ENCODE data around the gene CXCL13.

CXCL13 gene

GRCh38 chr4:77576351-77576750 lies 29.3 kb upstream of the CXCL13 start:
- TF ChIP-seq CTCF (IDR thresholded peaks at IDR 0.05; ENCODE audit: control extremely low read depth, extremely low read depth, low read depth, missing control alignments): no peak
- CTCF ChIA-PET: interaction anchor here (1.0 to 2.8 kb wide), 7 partner anchors 9 to 111 kb away, joined by 3 to 14 read pairs (median 6); no protein-coding TSS in a partner anchor
- POLR2A ChIA-PET: no interaction called here
- no peak for DNase-seq (ENCODE audit: extremely low spot score)

GRCh38 chr4:77578145-77578544 lies 27.5 kb upstream of the CXCL13 start:
- ChIA-PET POLR2A (no interaction called here), CTCF (interaction anchor here (0.8 to 2.8 kb wide), 8 partner anchors 9 to 212 kb away, joined by 3 to 14 read pairs (median 6); no protein-coding TSS in a partner anchor)
- no peak for DNase-seq (ENCODE audit: extremely low spot score)
- no peak for TF ChIP-seq CTCF (IDR thresholded peaks at IDR 0.05; ENCODE audit: control extremely low read depth, extremely low read depth, low read depth, missing control alignments)

GRCh38 chr4:77579406-77580076 lies 26.1 kb upstream of the CXCL13 start:
- CTCF ChIA-PET: interaction anchor here (1.2 to 1.9 kb wide), 2 partner anchors 20 to 22 kb away, joined by 3 to 7 read pairs; no protein-coding TSS in a partner anchor
- no peak for DNase-seq (ENCODE audit: extremely low spot score)
- POLR2A ChIA-PET: no interaction called here
- no peak for TF ChIP-seq CTCF (IDR thresholded peaks at IDR 0.05; ENCODE audit: control extremely low read depth, extremely low read depth, low read depth, missing control alignments)

GRCh38 chr4:77581724-77582123 lies 23.9 kb upstream of the CXCL13 start:
- no peak for DNase-seq (ENCODE audit: extremely low spot score)
- POLR2A ChIA-PET: no interaction called here
- CTCF ChIA-PET: interaction anchor here (1.0 to 2.1 kb wide), 2 partner anchors 7 to 19 kb away, joined by 3 to 6 read pairs; no protein-coding TSS in a partner anchor
- no peak for TF ChIP-seq CTCF (IDR thresholded peaks at IDR 0.05; ENCODE audit: control extremely low read depth, extremely low read depth, low read depth, missing control alignments)

- DNase-seq (ENCODE audit: extremely low spot score): no peak
- POLR2A ChIA-PET: no interaction called here
- TF ChIP-seq CTCF (IDR thresholded peaks at IDR 0.05; ENCODE audit: control extremely low read depth, extremely low read depth, low read depth, missing control alignments): no peak
- CTCF ChIA-PET: interaction anchor here (1.0 to 2.1 kb wide), 2 partner anchors 8 to 19 kb away, joined by 3 to 6 read pairs; no protein-coding TSS in a partner anchor
These were observed 23.5 kb upstream of the CXCL13 start for GRCh38 chr4:77582156-77582555.

- TF ChIP-seq CTCF (IDR thresholded peaks at IDR 0.05; ENCODE audit: control extremely low read depth, extremely low read depth, low read depth, missing control alignments): no peak
- POLR2A ChIA-PET: no interaction called here
- CTCF ChIA-PET: interaction anchor here (0.8 to 2.1 kb wide), 2 partner anchors 19 to 37 kb away, joined by 3 to 6 read pairs; no protein-coding TSS in a partner anchor
- DNase-seq (ENCODE audit: extremely low spot score): no peak
These were observed 22.9 kb upstream of the CXCL13 start for GRCh38 chr4:77582711-77583110.

Data from GM10248 (cell line).